ENCODE results near the gene EFNA5. TPM values are rescaled to one million over a fixed set of nuclear protein-coding genes. Genes with fewer than 3 reads are reported as not detected.
"Not testable (repeated sequence)": the region's sequence is repeated elsewhere in the genome, so short reads cannot be mapped to it uniquely, and the experiment has no call there.

Gene EFNA5
- total RNA-seq, 1 donor from 2014 or later = 12.6 TPM

DNA sequence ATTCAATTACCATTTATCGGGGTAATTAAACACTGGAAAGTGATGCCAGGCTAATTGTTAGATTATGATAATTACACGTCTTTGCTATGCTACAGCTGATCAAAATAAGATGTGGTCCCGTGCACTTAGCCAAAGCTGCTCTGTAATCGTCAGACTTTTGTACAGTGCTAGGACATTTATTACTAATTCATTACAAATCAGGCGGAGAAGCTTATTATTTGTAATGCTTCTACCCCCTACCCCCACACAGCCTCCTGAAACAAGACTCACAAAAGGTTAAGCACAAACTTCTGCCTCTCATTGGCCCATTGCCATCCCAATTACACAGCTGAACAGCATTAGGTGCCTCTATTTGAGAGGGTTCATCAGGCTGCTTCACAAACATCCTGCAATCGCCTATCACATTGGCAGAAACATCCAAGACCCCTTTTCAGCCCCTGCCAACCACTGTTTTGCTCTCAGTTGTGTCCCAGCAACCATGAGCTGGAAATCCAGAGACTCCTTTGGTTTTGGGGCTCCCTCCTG, 232.7 kb downstream of the EFNA5 start:
- TF ChIP-seq CTCF (IDR thresholded peaks at IDR 0.05; ENCODE audit: insufficient read depth, low read length, poor library complexity, severe bottlenecking) = no peak
- DNase-seq (ENCODE audit: low read depth) = no peak
- H3K27me3 ChIP-seq (ENCODE audit: control insufficient read depth, insufficient read depth, low read length) = no peaks in the 10 kb centered on the region
- no peak overlapping the region for H3K4me3 ChIP-seq (ENCODE audit: low read depth, low read length)
- H3K36me3 ChIP-seq (ENCODE audit: control insufficient read depth, insufficient read depth, low read length) = no peaks in the 10 kb centered on the region

DNA sequence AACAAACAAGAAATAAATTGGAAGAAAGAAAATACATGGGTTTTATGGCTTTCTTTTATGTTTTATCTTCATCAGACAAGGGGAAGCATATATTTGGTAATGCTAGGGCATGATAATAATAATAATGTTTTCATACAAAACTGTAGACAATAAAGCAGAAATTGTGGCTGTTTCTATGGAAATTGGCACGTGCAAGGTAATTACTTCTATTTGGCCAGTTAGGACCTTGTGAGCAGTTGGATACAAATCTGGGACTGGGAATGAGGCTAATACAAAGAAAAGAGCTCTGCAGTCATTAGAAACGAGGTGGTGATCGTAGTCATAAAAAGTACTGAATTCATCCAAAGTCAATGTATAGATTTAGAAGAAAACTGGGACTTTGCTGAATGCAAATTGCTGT, 233.6 kb downstream of the EFNA5 start:
- H3K4me3 ChIP-seq (ENCODE audit: low read depth, low read length) = no peak overlapping the region
- H3K36me3 ChIP-seq (ENCODE audit: control insufficient read depth, insufficient read depth, low read length) = no peaks in the 10 kb centered on the region
- H3K27me3 ChIP-seq (ENCODE audit: control insufficient read depth, insufficient read depth, low read length) = no peaks in the 10 kb centered on the region
- DNase-seq (ENCODE audit: low read depth) = no peak
- no peak for TF ChIP-seq CTCF (IDR thresholded peaks at IDR 0.05; ENCODE audit: insufficient read depth, low read length, poor library complexity, severe bottlenecking)

DNA sequence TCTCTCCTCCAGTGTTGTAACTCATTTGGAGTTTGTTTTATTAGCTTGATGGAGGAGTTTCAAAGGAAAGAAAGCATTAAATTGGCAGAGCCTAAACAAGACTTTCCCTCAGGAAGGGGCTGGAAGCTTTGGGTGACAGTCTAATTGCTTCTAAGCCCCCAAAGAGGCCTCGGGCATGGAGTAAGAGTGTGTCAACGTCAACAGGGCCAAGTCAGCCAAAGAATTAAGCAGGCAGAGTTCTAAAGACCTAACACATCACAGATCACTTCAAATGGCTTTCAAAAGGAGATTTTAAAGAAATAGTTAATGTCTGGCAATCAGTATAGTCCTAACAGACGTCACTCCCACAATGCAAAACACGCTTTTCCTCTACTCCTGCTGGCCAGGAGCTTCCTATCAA, 234.5 kb downstream of the EFNA5 start:
- no peak for TF ChIP-seq CTCF (IDR thresholded peaks at IDR 0.05; ENCODE audit: insufficient read depth, low read length, poor library complexity, severe bottlenecking)
- no peaks in the 10 kb centered on the region for H3K36me3 ChIP-seq (ENCODE audit: control insufficient read depth, insufficient read depth, low read length)
- no peak overlapping the region for H3K4me3 ChIP-seq (ENCODE audit: low read depth, low read length)
- no peak for DNase-seq (ENCODE audit: low read depth)
- no peaks in the 10 kb centered on the region for H3K27me3 ChIP-seq (ENCODE audit: control insufficient read depth, insufficient read depth, low read length)

GRCh38 chr5:107435061-107435460, 235.7 kb downstream of the EFNA5 start:
- Histone ChIP-seq H3K4me3 (ENCODE audit: low read depth, low read length) (no peak overlapping the region), H3K36me3 (ENCODE audit: control insufficient read depth, insufficient read depth, low read length) (no peaks in the 10 kb centered on the region), H3K27me3 (ENCODE audit: control insufficient read depth, insufficient read depth, low read length) (no peaks in the 10 kb centered on the region)
- no peak for TF ChIP-seq CTCF (IDR thresholded peaks at IDR 0.05; ENCODE audit: insufficient read depth, low read length, poor library complexity, severe bottlenecking)
- no peak for DNase-seq (ENCODE audit: low read depth)

- DNase-seq (ENCODE audit: low read depth); H3K4me3 ChIP-seq (ENCODE audit: low read depth, low read length); H3K36me3 ChIP-seq (ENCODE audit: control insufficient read depth, insufficient read depth, low read length); H3K27me3 ChIP-seq (ENCODE audit: control insufficient read depth, insufficient read depth, low read length): not testable (repeated sequence)
These were observed 237.1 kb downstream of the EFNA5 start for GRCh38 chr5:107433646-107434045.

GRCh38 chr5:107431998-107432397, 238.7 kb downstream of the EFNA5 start:
- no peak for DNase-seq (ENCODE audit: low read depth)
- H3K27me3 ChIP-seq (ENCODE audit: control insufficient read depth, insufficient read depth, low read length) = no peaks in the 10 kb centered on the region
- no peaks in the 10 kb centered on the region for H3K36me3 ChIP-seq (ENCODE audit: control insufficient read depth, insufficient read depth, low read length)
- TF ChIP-seq CTCF (IDR thresholded peaks at IDR 0.05; ENCODE audit: insufficient read depth, low read length, poor library complexity, severe bottlenecking) = no peak
- H3K4me3 ChIP-seq (ENCODE audit: low read depth, low read length) = no peak overlapping the region
